GOT3 (cell line): ENCODE measurements around the gene CC2D2A.
"Not testable (repeated sequence)": the region's sequence is repeated elsewhere in the genome, so short reads cannot be mapped to it uniquely, and the experiment has no call there.

ENCODE experiments used
- DNase-seq: peaks from one replicate; lab custom pipeline; 2025; ENCODE audit warnings: mixed read lengths; lab: John Stamatoyannopoulos, UW

The CC2D2A gene

DNA sequence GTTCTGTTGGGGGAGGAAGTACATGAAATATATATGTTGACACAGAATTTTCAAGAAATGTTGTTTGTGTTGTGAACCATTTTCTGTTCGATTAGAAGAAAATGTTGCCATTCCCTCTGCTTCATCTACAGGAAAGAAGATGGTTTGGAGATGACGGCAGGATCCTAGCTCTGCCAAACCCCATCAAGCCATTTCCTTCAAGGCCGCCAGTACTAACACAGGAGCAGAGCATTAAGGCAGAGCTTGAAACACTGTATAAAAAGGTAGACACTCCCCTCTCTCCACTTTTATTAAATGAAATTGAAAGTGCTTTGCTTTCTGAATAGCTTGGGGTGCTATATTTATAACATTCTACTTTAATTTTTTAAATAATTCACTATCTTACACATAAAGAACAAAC, 46.8 kb downstream of the CC2D2A start:
- DNase-seq: no peak

DNA sequence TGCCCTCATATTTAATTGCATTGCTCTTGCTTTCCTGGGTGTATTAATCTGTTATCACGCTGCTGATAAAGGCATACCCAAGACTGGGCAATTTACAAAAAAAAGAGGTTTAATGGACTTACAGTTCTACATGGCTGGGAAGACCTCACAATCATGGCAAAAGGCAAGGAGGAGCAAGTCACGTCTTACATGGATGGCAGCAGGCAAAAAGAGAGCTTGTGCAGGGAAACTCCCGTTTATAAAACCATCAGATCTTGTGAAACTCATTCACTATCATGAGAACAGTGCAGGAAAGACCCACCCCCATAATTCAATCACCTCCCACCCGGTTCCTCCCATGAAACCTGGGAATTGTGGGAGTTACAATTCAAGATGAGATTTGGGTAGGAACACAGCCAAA, 48.0 kb downstream of the CC2D2A start:
- DNase-seq: not testable (repeated sequence)

GRCh38 chr4:15521442-15522039, 51.9 kb downstream of the CC2D2A start:
- DNase-seq: no peak

GRCh38 chr4:15525080-15525479, 55.4 kb downstream of the CC2D2A start:
- no peak for DNase-seq

DNA sequence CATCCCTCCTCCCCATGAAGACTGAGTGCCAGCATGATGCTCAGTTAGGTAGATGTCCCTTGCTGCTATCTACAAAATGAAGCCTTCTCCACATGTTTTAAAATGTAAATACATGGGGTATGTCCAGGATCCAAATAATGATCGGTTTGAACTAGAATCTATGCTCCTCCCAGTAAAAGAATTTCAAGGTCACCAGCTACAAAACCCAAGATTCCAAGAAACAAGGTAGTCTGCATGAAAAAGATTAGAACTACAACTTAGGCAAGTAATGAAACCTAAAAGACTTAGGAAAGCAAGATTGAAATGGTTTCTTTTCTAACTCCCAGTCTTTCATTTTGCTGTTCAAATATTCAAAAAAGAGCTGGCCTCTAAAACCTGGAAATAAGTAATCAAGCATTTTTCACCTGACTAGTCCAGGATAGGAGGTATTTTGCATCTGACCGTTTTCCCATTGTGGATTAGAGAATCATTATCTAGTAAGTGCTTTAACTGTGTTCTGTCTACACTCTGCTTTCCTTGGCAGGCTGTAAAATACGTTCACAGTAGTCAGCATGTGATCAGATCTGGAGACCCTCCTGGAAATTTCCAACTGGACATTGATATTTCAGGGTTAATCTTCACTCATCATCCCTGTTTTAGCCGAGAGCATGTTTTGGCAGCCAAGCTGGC, 57.4 kb downstream of the CC2D2A start:
- DNase-seq: no peak

GRCh38 chr4:15531792-15532191, 62.1 kb downstream of the CC2D2A start:
- DNase-seq: no peak

DNA sequence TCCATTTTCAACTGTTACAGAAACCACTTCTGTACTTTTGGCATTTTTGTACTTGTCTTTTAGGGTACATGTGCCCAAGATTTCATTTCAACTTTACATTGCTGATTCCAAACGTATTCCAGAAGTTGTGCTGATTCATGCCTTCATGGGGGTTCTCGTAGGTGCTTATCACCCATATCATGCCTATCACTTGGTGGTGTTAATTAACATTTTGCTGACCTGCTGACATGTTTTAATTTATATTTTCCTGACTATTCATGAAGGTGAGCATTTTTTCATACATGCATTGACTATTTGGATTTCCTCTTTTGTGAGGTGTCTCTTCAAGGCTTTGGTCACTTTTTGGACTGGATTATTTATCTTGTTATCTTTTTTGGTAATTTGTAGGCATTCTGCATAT, 64.1 kb downstream of the CC2D2A start:
- no peak for DNase-seq

- DNase-seq: no peak
Observed at GRCh38 chr4:15535599-15535998, 65.9 kb downstream of the CC2D2A start.

GRCh38 chr4:15536552-15537499, 67.1 kb downstream of the CC2D2A start:
- DNase-seq: no peak

DNA sequence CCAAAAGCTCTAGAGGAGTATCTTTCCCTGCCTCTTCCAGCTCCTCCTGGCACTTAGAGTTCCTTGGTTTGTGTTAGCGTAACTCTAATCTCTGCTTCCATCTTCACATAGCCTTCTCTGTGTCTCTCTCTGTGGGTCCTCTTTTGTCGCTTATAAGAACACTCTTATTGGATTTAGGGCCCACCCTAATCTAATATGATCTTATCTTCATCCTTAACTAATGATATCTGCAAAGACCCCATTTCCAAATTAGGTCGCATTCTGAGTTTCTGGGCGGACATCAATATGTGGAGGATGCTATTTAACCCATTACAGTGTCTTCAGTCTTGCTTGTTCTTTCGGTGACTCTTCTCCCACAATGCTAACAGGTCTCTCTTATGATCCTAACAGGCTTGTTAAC, 72.3 kb downstream of the CC2D2A start:
- DNase-seq: no peak

DNA sequence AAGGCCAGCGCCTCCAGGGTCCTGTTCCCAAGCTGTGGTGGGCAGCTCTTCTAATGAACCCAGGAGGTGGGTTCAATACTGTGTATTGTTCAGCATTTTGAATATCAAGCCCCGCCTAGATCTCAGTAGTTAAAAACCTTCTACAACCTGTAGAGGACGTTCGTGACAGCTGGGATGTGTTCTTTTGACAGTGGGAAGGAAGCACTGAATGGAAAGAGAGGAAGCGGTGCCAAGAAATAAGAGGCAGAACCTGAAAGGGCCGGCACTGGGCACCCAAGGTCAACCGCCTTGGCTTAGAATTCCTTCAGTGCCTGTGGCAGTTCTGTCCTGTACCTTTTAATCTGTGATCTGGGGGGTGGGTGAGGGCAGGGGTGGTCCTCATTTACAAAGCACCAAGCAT, 73.1 kb downstream of the CC2D2A start:
- no peak for DNase-seq

DNA sequence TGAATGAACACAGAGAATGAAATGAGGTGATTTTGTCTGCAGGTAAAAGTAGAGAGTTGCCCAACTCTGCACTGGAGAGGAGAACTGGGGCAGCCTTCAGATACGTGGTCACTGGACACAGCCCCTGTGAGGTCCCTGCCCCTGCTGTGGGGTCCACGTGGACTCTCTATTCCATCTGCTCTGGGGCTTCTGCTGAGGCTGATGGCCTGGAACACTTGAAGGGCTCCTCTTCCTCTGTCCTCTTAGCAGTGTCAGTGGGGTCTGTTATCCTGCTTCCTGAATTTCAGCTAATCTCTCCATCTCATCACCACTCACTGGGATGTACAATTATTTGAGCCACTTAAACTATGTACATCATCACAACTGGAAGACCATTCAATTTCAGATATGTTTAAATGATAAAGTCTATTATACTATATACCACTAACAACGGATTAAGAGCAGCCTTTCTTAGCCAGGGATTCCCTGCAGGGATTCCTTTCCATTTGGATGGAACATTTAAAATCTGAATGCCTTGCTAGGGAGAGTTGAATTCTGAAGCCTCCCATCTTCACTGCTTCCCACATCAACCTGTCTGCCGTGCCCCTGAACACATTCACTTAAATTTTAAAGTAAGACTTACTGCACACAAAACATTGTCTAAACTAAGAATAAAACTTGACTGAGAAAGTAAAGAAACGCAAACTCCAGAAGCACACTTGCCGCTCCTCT, 74.0 kb downstream of the CC2D2A start:
- DNase-seq: no peak

DNA sequence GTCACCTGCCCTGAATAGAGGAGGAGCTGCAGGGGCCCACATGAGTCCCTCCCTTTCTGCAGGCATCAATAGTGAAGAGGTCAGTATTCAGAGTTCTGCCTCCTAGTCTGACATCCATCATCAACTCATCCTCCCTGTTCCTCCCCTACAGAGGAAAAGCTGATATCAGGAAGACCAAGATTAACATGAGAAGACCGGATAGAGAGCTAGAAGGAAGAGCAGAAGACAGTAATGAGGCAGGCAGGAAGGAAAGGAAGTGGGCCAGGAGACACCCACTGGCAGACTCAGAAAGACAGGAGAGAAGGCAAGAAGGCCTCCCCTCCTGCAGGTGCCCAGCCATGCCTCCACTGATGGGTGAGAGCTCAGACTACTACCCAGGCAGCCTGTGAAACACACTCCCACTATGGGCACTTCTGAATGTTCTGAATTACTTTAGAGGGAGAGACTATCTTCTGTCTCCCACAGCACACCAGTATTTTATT, 74.6 kb downstream of the CC2D2A start:
- no peak for DNase-seq

DNA sequence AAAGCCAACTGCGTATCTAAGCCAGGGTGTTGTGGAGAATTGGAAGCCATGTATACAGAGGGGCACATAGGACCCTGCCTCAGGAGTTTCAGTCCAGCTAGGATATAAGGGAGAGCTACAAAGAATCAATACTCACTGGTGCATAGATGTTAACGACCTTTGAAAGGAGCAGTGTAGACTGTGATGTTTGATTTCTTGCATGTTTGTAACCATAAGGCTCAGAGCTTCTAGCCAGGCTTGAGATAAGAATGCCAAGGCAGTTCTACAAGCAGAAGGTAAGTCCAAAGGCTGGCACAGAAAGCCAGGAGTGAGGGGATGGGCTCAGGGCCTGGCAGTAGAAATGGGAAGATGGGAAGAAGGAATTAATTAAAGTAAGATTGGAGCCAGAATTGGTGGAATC, 75.7 kb downstream of the CC2D2A start:
- no peak for DNase-seq

- DNase-seq: no peak
Observed at GRCh38 chr4:15547392-15547791, 77.7 kb downstream of the CC2D2A start.

- no peak for DNase-seq
Observed at GRCh38 chr4:15550491-15550890, 80.8 kb downstream of the CC2D2A start.

GRCh38 chr4:15551740-15552446, 82.2 kb downstream of the CC2D2A start:
- no peak for DNase-seq

DNA sequence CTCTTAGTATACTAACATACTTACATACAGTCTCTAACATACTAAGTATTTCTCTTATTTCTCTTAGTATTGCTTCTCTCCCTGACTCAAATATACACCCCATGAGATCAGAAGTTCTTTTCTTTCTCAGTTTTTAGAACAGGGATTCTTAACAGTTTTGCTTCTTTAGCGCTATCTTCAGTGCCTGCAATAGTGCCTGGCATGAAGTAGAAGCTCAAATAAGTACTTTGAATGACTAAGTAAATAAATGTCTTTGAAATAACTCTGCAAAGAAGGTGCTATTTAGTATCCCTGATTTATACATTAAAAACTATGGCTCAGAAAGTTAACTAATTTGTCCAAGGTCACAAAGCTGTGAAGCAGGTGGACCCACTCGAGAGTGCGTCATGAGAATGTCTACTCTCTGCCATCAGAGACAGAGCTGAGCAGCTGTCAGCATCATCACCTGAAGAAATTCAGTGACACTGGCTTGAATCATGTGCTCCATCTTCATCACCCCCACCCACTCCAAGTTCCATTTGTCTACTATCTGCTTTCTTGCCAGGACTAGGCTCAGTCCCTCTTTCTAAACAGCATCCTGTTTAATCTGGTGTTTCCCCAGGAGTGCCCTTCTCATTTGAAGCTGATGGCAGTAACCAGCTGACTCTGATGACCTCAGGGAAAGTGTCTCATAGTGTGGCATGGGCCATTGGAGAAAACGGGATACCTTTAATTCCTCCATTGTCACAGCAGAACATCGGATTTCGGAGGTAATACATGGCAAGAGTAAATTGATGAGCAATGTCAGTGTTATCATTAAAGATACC, 83.1 kb downstream of the CC2D2A start:
- DNase-seq: no peak

- DNase-seq: no peak
Observed at GRCh38 chr4:15556511-15557092, 86.9 kb downstream of the CC2D2A start.
